Astrocyte (in vitro differentiated cells and primary cell): ENCODE data around the gene SMIM26.

Experiments
- EZH2 ChIP-seq: IDR thresholded peaks from 2 replicates; pipeline ENCODE4 v1.6.1; 2012; ENCODE audit warnings: mild to moderate bottlenecking, low read length, inconsistent platforms; ENCODE audit not compliant: insufficient read depth
- TF ChIP-seq, protein P1 (sequence below): IDR thresholded peaks from 2 replicates; pipeline ENCODE4 v1.5.1; 2011; ENCODE audit warnings: low read depth, mild to moderate bottlenecking, inconsistent platforms, low read length, moderate library complexity; ENCODE audit not compliant: insufficient read depth

DNA sequence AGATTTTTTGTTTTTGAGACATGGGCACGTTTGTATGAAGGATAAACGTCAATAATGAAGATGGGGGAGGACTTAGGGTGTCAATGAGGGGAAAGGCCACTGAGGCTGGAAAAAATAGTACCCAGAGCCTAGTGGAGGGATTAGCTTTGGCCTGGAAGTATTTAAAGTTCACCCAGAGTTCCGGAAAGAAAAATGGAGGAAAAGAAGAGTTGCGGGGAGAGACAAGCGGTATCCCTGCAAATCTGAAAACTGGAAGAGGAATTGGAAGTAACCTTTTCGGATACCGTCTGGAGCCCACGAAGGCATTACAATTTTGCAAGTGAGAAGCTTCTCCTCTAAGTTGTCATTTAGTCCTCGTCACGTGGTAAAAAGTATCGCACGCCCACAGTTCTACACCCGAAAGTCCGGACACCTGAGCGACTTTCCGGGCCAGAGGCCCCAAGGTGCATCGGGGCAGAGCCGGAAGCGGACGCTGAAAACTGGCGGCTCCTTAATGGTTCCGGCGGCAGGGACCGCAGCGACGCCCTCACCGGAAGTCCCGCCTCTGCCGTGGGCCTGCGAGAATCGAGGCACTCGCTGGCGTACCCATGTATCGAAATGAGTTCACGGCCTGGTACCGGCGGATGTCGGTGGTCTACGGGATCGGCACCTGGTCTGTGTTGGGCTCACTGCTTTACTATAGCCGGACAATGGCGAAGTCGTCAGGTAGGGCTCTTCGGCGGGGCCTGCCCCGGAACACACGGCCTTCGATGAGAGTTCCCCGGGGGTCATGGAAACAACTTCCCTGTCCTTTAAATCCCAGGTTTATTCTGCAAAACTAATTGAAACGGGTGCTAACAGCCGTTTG lies at the start of gene SMIM26:
- TF ChIP-seq, protein P1, sequence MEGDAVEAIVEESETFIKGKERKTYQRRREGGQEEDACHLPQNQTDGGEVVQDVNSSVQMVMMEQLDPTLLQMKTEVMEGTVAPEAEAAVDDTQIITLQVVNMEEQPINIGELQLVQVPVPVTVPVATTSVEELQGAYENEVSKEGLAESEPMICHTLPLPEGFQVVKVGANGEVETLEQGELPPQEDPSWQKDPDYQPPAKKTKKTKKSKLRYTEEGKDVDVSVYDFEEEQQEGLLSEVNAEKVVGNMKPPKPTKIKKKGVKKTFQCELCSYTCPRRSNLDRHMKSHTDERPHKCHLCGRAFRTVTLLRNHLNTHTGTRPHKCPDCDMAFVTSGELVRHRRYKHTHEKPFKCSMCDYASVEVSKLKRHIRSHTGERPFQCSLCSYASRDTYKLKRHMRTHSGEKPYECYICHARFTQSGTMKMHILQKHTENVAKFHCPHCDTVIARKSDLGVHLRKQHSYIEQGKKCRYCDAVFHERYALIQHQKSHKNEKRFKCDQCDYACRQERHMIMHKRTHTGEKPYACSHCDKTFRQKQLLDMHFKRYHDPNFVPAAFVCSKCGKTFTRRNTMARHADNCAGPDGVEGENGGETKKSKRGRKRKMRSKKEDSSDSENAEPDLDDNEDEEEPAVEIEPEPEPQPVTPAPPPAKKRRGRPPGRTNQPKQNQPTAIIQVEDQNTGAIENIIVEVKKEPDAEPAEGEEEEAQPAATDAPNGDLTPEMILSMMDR, result no peak
- no peak for TF ChIP-seq EZH2
